Panc1 (cell line): Measurements from ENCODE around the gene AJUBA. TPM values are rescaled to one million over a fixed set of nuclear protein-coding genes. Genes with fewer than 3 reads are reported as not detected.

ENCODE experiments used
- ATAC-seq: fragments of 200-7000 bp; cut with Tn5 transposase; 2 replicates; pipeline ENCODE4 v1.9.1; 2020; ENCODE audit warnings: mild to moderate bottlenecking, moderate library complexity
- BruUV-seq: library from RNA; stranded (reverse); fragments of 400-500 nt; replicated peaks from 2 replicates; lab custom pipeline; 2021; lab: Mats Ljungman, UMichigan
- CTCF ChIA-PET: fragments of 300-600 bp; sonication (Branson Sonifier 250); formaldehyde crosslinking; loops from one replicate; lab custom pipeline; 2022; ENCODE audit warnings: antibody characterized with exemption; lab: Charles Lee
- POLR2A ChIA-PET: fragments of 300-600 bp; sonication (Branson Sonifier 250); formaldehyde crosslinking; loops from one replicate; lab custom pipeline; 2022; ENCODE audit warnings: antibody characterized with exemption; lab: Charles Lee
- DNase-seq: peaks from one replicate; pipeline ENCODE4 v3.0.0-alpha.2; 2010; ENCODE audit warnings: low read depth, low spot score
- H3K27ac ChIP-seq: 2 replicates; pipeline ENCODE4 v1.5.1; 2011; ENCODE audit warnings: mild to moderate bottlenecking, low read length, inconsistent platforms
- H3K27me3 ChIP-seq: fragments of 200-500 bp; sonication (Bioruptor generic); 2 replicates; pipeline ENCODE4 v1.6.0; 2014; ENCODE audit warnings: low read length, inconsistent platforms; ENCODE audit not compliant: control insufficient read depth, insufficient read depth
- H3K36me3 ChIP-seq: fragments of 200-500 bp; sonication (Bioruptor generic); 2 replicates; pipeline ENCODE4 v1.5.1; 2014; ENCODE audit warnings: inconsistent platforms, mild to moderate bottlenecking, low read length, moderate library complexity; ENCODE audit not compliant: control insufficient read depth, insufficient read depth
- H3K4me1 ChIP-seq: 2 replicates; pipeline ENCODE4 v1.5.1; 2011; ENCODE audit warnings: inconsistent platforms, mild to moderate bottlenecking, low read length, moderate library complexity; ENCODE audit not compliant: control insufficient read depth, insufficient read depth
- H3K4me3 ChIP-seq, 2 experiments: 2 replicates each; pipeline ENCODE4 v1.5.1; 2011 to 2012; ENCODE audit warnings: low read depth in 2 of 2, low read length in 2 of 2, mild to moderate bottlenecking in 2 of 2, inconsistent platforms in 1 of 2, moderate library complexity in 1 of 2
- H3K9me3 ChIP-seq: fragments of 200-500 bp; sonication (Bioruptor generic); 2 replicates; pipeline ENCODE4 v1.5.1; 2014; ENCODE audit warnings: low read depth, mild to moderate bottlenecking, inconsistent platforms, low read length, moderate library complexity; ENCODE audit not compliant: control insufficient read depth, insufficient read depth
- CTCF ChIP-seq: fragments of 450-650 bp; IDR thresholded peaks from 2 replicates; pipeline ENCODE4 v1.5.1; 2017; ENCODE audit warnings: mild to moderate bottlenecking
- POLR2AphosphoS5 ChIP-seq: IDR thresholded peaks from 2 replicates; pipeline ENCODE4 v1.6.1; 2012; ENCODE audit warnings: mild to moderate bottlenecking, low read depth, low read length, moderate library complexity
- REST ChIP-seq, 2 experiments: IDR thresholded peaks; 2 replicates each; pipeline ENCODE4 v1.6.1; 2011 to 2012; ENCODE audit warnings: low read depth in 2 of 2, control low read depth in 1 of 2, low read length in 1 of 2, mild to moderate bottlenecking in 1 of 2, moderate library complexity in 1 of 2; ENCODE audit not compliant: insufficient read depth in 1 of 2
- SIN3A ChIP-seq: IDR thresholded peaks from 2 replicates; pipeline ENCODE4 v1.6.1; 2012; ENCODE audit warnings: low read depth, mild to moderate bottlenecking, low read length, moderate library complexity, borderline replicate concordance; ENCODE audit not compliant: insufficient read depth
- TCF7L2 ChIP-seq: IDR thresholded peaks from 2 replicates; pipeline ENCODE4 v1.6.1; 2011; ENCODE audit warnings: mild to moderate bottlenecking, low read depth, low read length, inconsistent platforms
- in situ Hi-C: cut with HindIII; loops from 2 replicates; pipeline ENCODE4 v1.10.0; 2016; ENCODE audit warnings: low sequenced_read_pairs, low pct_unique_long_range_greater_than_20kb
- intact Hi-C: fragments of 100-400 bp; cut with micrococcal nuclease; formaldehyde crosslinking; loops from one replicate; pipeline ENCODE4 v1.10.0; 2022; ENCODE audit not compliant: unreplicated experiment
- total RNA-seq: library from RNA; stranded (reverse); gene quantifications from one replicate; pipeline ENCODE4 v1.2.1, GENCODE V29; 2021; ENCODE audit not compliant: unreplicated experiment

Gene AJUBA
- total RNA-seq, 1 experiment from 2014 or later, result 50.2 TPM

GRCh38 chr14:22980672-22981089 lies 1.7 kb downstream of the AJUBA start:
- no peaks in the 10 kb centered on the region for H3K27me3 ChIP-seq
- H3K9me3 ChIP-seq, result no peaks in the 10 kb centered on the region
- intact Hi-C loops (no loop called here), in situ Hi-C loops (no loop called here)
- H3K4me3 ChIP-seq, result peak overlapping the region; percentile 66 to 76
- H3K36me3 ChIP-seq, result no peaks in the 10 kb centered on the region; the same call in 1 of the 2 replicates
- CTCF ChIA-PET, result no interaction called here
- H3K27ac ChIP-seq, result peak overlapping the region; percentile 96
- DNase-seq (no peak), ATAC-seq (peak; percentile 59)
- peaks cover 29% of the 10 kb centered on the region for H3K4me1 ChIP-seq
- peak; percentile 46; the same call in 1 of the 2 replicates for TF ChIP-seq POLR2AphosphoS5
- peak; percentile 23; the same call in 1 of the 2 replicates for TF ChIP-seq SIN3A
- TF ChIP-seq TCF7L2, result no peak
- BruUV-seq, result no TSS peak
- POLR2A ChIA-PET, result no interaction called here

- Histone ChIP-seq H3K4me3 (peak overlapping the region; percentile 66 to 76), H3K27ac (peak overlapping the region; percentile 96), H3K27me3 (no peaks in the 10 kb centered on the region), H3K4me1 (peaks cover 29% of the 10 kb centered on the region), H3K36me3 (no peaks in the 10 kb centered on the region; the same call in 1 of the 2 replicates), H3K9me3 (no peaks in the 10 kb centered on the region)
- in situ Hi-C loops (no loop called here), intact Hi-C loops (no loop called here)
- CTCF ChIA-PET, result no interaction called here
- TF ChIP-seq CTCF (no peak), SIN3A (no peak), REST (IDR thresholded peaks at IDR 0.05; ENCODE audit: insufficient read depth in 1 of 2, low read depth in 2 of 2, low read length in 1 of 2) (no peak), POLR2AphosphoS5 (no peak), TCF7L2 (no peak)
- no peak for ATAC-seq
- POLR2A ChIA-PET, result no interaction called here
- no peak for DNase-seq
- TSS peak; percentile 81 for BruUV-seq
These were observed 2.5 kb downstream of the AJUBA start for GRCh38 chr14:22979748-22980392.
